ENCODE results near the gene PYGM. TPM values are rescaled to one million over a fixed set of nuclear protein-coding genes. Genes with fewer than 3 reads are reported as not detected.

Gene PYGM
- total RNA-seq, 1 experiment from 2014 or later: 3.6 TPM

DNA sequence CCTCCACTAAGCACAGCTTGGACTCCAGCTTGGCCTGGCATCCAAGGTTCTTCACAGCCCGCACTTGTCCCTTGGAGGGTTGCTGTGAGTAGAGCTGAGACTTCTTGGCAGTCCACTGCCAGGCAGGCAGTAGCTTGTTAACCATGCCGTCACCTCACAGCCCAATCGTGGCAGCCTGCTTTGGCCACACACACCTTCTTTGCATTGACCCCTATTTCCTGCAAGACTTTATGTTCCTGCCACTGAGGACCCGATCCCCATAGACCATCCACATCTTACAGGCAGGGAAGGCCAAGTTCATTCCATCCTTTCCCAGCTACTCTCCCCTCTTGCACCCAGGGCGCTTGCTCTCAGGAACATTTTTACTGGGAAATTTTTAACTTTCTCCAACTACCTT, 2.5 kb upstream of the PYGM start:
- H3K79me2 ChIP-seq (ENCODE audit: insufficient read depth, low read length): no peaks in the 10 kb centered on the region
- Mint-ChIP-seq H3K27me3 (ENCODE audit: low read depth) (no peaks in the 10 kb centered on the region; the same call in 1 of the 2 replicates), H3K36me3 (ENCODE audit: insufficient read depth in 1 of 3, low read depth in 3 of 3) (peaks cover 23 to 50% (median 42%) of the 10 kb centered on the region in 3 experiments; a peak in 6 of 7 replicates), H3K4me3 (peak overlapping the region; percentile 34 to 67), H3K27ac (peak overlapping the region; percentile 97 to 99 (median 98)), H3K4me1 (peaks cover 68 to 88% of the 10 kb centered on the region in 2 experiments), H3K9me3 (no peaks in the 10 kb centered on the region; a peak in 1 of 5 replicates)
- peak overlapping the region; percentile 64 for H3K27ac ChIP-seq (ENCODE audit: insufficient read length, low read depth, low read length)
- H3K9ac ChIP-seq (ENCODE audit: extremely low read depth, insufficient read length, low read length): no peak overlapping the region
- H3K4me2 ChIP-seq (ENCODE audit: insufficient read depth, insufficient read length, low read length): peak overlapping the region; percentile 13
- no peaks in the 10 kb centered on the region for H3K27me3 ChIP-seq (ENCODE audit: insufficient read depth, low read length)
- no peak overlapping the region for H2BK5ac ChIP-seq (ENCODE audit: insufficient read length, low read length)
- H3K18ac ChIP-seq (ENCODE audit: insufficient read length, low read depth, low read length): peak overlapping the region; percentile 1
- H3K79me1 ChIP-seq (ENCODE audit: insufficient read depth, low read depth, low read length, poor library complexity, severe bottlenecking): peaks cover 3% of the 10 kb centered on the region
- H3K23me2 ChIP-seq (ENCODE audit: insufficient read length, low read depth, low read length, poor library complexity, severe bottlenecking): no peaks in the 10 kb centered on the region
- H3K56ac ChIP-seq (ENCODE audit: insufficient read length, low read depth, low read length): no peak overlapping the region
- no peak overlapping the region for H2BK20ac ChIP-seq (ENCODE audit: low read depth, low read length, poor library complexity, severe bottlenecking)
- no peak overlapping the region for H4K8ac ChIP-seq (replicated peaks; ENCODE audit: insufficient read length, low read depth, low read length)
- no peak overlapping the region for H2BK15ac ChIP-seq (ENCODE audit: low read depth, low read length)
- no peak overlapping the region for H2AK5ac ChIP-seq (ENCODE audit: insufficient read length, low read length)
- H4K91ac ChIP-seq (ENCODE audit: insufficient read length, low read depth, low read length): no peak overlapping the region
- H3K9me3 ChIP-seq (ENCODE audit: control insufficient read depth, low read depth, low read length): no peaks in the 10 kb centered on the region
- no peak overlapping the region for H3K23ac ChIP-seq (ENCODE audit: insufficient read length, low read depth, low read length)
- no peak overlapping the region for H3T11ph ChIP-seq (ENCODE audit: low read length)
- no peak overlapping the region for H2AFZ ChIP-seq (ENCODE audit: low read length)
- no peak overlapping the region for H4K5ac ChIP-seq (ENCODE audit: insufficient read length, low read depth, low read length)
- no peak overlapping the region; the same call in 1 of the 2 replicates for H3K14ac ChIP-seq (ENCODE audit: insufficient read depth, low read length)
- H2BK120ac ChIP-seq (ENCODE audit: low read depth, low read length, poor library complexity, severe bottlenecking): no peak overlapping the region
- TF ChIP-seq, protein P1, sequence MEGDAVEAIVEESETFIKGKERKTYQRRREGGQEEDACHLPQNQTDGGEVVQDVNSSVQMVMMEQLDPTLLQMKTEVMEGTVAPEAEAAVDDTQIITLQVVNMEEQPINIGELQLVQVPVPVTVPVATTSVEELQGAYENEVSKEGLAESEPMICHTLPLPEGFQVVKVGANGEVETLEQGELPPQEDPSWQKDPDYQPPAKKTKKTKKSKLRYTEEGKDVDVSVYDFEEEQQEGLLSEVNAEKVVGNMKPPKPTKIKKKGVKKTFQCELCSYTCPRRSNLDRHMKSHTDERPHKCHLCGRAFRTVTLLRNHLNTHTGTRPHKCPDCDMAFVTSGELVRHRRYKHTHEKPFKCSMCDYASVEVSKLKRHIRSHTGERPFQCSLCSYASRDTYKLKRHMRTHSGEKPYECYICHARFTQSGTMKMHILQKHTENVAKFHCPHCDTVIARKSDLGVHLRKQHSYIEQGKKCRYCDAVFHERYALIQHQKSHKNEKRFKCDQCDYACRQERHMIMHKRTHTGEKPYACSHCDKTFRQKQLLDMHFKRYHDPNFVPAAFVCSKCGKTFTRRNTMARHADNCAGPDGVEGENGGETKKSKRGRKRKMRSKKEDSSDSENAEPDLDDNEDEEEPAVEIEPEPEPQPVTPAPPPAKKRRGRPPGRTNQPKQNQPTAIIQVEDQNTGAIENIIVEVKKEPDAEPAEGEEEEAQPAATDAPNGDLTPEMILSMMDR (conservative IDR thresholded peaks at IDR 0.05): no peak
- H2BK12ac ChIP-seq (ENCODE audit: insufficient read length, low read depth, low read length): no peak overlapping the region
- H3K4me1 ChIP-seq (ENCODE audit: insufficient read depth, low read length): peaks cover 4% of the 10 kb centered on the region; the same call in 1 of the 2 replicates
- no peak overlapping the region for H3K4ac ChIP-seq (ENCODE audit: low read depth, low read length)
- H4K20me1 ChIP-seq (ENCODE audit: control insufficient read depth, insufficient read depth, insufficient read length): no peaks in the 10 kb centered on the region
- WGBS (ENCODE audit: extremely low coverage, insufficient read length, low lambda C conversion rate): no CpG with 5 or more reads among the region's 5 CpGs
- DNase-seq: peak; percentile 41

Data from H9 (cell line).